Mesothelial cell of epicardium (in vitro differentiated cells): ENCODE data around the gene CXCR6. TPM values are rescaled to one million over a fixed set of nuclear protein-coding genes. Genes with fewer than 3 reads are reported as not detected.

Source experiments
- DNase-seq, 2 experiments: peaks; one replicate each; pipeline ENCODE4 v3.0.0; 2021; ENCODE audit warnings: low spot score in 2 of 2; ENCODE audit not compliant: unreplicated experiment in 2 of 2
- H3K27ac Mint-ChIP-seq: 2 replicates; pipeline ENCODE4 v1.8.0; 2021; ENCODE audit warnings: mixed read lengths
- H3K27me3 Mint-ChIP-seq: 2 replicates; pipeline ENCODE4 v1.8.0; 2021; ENCODE audit warnings: low read depth, mixed read lengths
- H3K36me3 Mint-ChIP-seq: 2 replicates; pipeline ENCODE4 v1.8.0; 2021; ENCODE audit warnings: mixed read lengths
- H3K4me1 Mint-ChIP-seq: 2 replicates; pipeline ENCODE4 v1.8.0; 2021; ENCODE audit warnings: mixed read lengths
- H3K4me3 Mint-ChIP-seq: 2 replicates; pipeline ENCODE4 v1.8.0; 2021; ENCODE audit warnings: mild to moderate bottlenecking, moderate library complexity, mixed read lengths
- H3K9me3 Mint-ChIP-seq: 2 replicates; pipeline ENCODE4 v1.8.0; 2021; ENCODE audit warnings: mixed read lengths
- total RNA-seq: library from RNA; stranded (reverse); gene quantifications from 3 replicates; pipeline ENCODE4 v1.2.1, GENCODE V29; 2021
- TF ChIP-seq, protein P1 (sequence below): fragments of 200-600 bp; sonication (generic); IDR thresholded peaks from one replicate; pipeline ENCODE4 v1.5.0; 2021; ENCODE audit warnings: antibody characterized with exemption; ENCODE audit not compliant: unreplicated experiment

The CXCR6 gene
- total RNA-seq, 1 donor from 2014 or later, result not detected

DNA sequence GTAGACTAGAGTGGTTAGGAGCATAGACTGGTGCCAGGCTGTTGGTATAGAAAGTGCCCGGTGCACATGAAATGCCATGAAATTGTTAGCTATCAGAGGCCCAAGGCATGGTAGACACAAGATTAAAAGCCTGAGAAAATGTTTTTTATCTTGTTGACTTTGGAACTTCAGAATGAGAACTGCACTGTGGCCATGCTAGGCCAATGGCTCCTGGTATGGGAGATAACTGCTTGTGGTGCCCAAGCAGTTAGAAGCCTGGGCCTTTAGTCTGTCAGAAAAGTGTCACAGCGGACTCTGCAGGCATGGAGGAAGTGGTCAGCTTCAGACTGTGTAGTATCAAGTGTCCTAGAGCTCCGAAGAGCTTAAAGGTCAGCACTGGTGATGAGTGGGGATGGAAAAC, 40.5 kb downstream of the CXCR6 start:
- H3K4me1 Mint-ChIP-seq, result peaks cover 6% of the 10 kb centered on the region
- no peaks in the 10 kb centered on the region for H3K27me3 Mint-ChIP-seq
- TF ChIP-seq, protein P1, sequence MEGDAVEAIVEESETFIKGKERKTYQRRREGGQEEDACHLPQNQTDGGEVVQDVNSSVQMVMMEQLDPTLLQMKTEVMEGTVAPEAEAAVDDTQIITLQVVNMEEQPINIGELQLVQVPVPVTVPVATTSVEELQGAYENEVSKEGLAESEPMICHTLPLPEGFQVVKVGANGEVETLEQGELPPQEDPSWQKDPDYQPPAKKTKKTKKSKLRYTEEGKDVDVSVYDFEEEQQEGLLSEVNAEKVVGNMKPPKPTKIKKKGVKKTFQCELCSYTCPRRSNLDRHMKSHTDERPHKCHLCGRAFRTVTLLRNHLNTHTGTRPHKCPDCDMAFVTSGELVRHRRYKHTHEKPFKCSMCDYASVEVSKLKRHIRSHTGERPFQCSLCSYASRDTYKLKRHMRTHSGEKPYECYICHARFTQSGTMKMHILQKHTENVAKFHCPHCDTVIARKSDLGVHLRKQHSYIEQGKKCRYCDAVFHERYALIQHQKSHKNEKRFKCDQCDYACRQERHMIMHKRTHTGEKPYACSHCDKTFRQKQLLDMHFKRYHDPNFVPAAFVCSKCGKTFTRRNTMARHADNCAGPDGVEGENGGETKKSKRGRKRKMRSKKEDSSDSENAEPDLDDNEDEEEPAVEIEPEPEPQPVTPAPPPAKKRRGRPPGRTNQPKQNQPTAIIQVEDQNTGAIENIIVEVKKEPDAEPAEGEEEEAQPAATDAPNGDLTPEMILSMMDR, result no peak
- peaks cover 9% of the 10 kb centered on the region for H3K36me3 Mint-ChIP-seq
- no peak overlapping the region for H3K27ac Mint-ChIP-seq
- H3K9me3 Mint-ChIP-seq, result no peaks in the 10 kb centered on the region
- H3K4me3 Mint-ChIP-seq, result no peak overlapping the region
- no peak for DNase-seq

DNA sequence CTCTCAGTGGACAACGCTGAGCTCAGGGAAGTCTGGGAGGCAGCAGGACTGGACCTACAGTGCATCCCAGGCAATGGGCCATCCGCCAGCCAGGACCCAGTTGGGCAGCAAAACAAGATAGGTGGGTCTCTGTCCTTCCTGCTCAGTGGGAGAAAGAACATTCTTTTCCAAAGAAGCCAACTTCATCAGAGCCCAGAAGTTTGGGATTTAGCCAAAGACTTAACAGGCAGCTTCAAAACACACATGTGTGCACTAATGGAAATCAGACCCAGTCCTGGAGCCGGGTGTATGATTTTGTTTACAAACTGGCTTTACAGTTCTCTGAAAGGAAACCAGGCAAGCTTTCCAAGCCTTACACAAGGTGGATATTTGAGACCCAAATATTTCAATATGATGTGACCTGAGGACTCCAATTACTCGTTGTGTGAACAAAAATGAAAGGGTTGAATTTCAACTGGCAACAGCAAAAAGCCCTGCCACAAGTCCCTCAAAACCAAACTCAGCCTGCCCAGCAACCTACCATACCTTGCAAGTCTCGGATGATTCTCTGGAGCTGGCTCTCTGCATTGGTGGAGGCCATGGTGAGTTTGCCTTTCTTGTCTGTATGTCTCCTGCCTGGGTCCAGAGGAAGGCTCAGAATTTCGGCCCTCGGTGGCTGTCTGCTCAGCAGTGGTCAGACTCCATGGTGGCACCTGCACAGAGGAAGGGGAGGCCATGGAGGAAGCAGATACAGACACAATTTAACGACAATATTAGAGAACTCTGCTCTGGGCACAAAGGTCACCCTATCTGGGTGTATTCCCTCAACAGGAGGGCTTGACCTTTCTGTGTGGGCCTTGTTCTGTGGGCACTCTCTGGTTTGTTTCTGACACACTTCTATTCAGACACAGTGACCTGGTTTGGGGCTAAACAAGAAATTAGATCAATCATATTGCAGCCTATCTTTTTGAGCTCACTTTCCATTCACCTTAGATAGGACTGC, 41.4 kb downstream of the CXCR6 start:
- Mint-ChIP-seq H3K4me3 (no peak overlapping the region), H3K9me3 (no peaks in the 10 kb centered on the region), H3K4me1 (peaks cover 6% of the 10 kb centered on the region), H3K27me3 (no peaks in the 10 kb centered on the region), H3K36me3 (peaks cover 2% of the 10 kb centered on the region), H3K27ac (peak overlapping the region; percentile 50)
- TF ChIP-seq, protein P1, result no peak
- no peak for DNase-seq

DNA sequence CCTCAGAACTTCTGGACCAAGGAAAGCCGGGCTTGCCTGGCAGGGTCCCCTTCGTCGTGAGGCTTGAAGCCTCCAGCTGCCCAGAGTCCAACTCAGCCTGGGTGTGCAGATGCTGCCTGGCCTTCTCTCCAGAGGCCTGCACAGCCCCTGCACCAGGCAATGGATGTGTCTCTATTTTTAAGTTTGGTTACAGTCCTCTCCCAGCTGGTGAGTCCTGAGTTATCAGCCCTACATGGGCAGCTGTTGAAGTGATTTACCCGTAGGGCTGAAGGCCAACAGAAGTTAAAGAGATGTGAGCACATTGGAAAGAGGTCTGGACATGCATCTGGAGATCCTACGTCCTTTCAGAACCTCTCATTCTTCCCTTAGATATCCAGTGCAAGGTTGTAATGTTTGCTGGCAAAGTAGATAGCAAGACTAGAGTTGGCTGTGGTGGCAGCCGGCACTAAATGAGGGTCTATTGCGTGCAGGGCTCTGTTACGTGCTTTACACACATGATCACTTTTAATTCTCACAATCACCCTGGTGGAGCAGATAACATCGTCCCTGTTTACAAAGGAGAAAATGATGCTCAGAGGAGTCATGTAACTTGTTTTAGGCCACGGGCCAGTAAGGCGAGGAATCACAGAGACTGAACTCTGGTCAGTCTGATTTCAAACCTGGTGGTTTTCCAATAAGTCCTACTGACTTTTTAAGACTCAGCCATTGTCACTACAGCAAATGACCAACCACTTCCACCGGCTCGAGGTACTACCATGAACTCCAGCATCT, 42.5 kb downstream of the CXCR6 start:
- no peak overlapping the region for H3K4me3 Mint-ChIP-seq
- no peaks in the 10 kb centered on the region for H3K36me3 Mint-ChIP-seq
- H3K9me3 Mint-ChIP-seq, result no peaks in the 10 kb centered on the region
- DNase-seq, result no peak
- no peaks in the 10 kb centered on the region for H3K27me3 Mint-ChIP-seq
- no peak overlapping the region for H3K27ac Mint-ChIP-seq
- H3K4me1 Mint-ChIP-seq, result peaks cover 6% of the 10 kb centered on the region
- TF ChIP-seq, protein P1, result no peak

GRCh38 chr3:45986303-45986982, 43.2 kb downstream of the CXCR6 start:
- no peaks in the 10 kb centered on the region for H3K36me3 Mint-ChIP-seq
- peaks cover 6% of the 10 kb centered on the region for H3K4me1 Mint-ChIP-seq
- no peak overlapping the region for H3K4me3 Mint-ChIP-seq
- H3K9me3 Mint-ChIP-seq, result no peaks in the 10 kb centered on the region
- no peak for DNase-seq
- H3K27me3 Mint-ChIP-seq, result no peaks in the 10 kb centered on the region
- no peak overlapping the region for H3K27ac Mint-ChIP-seq
- TF ChIP-seq, protein P1, result no peak
